ENCODE results near the gene SHD.
"Not testable (repeated sequence)": the region's sequence is repeated elsewhere in the genome, so short reads cannot be mapped to it uniquely, and the experiment has no call there.

The SHD gene

GRCh38 chr19:4272894-4273293, 6.2 kb upstream of the SHD start:
- no peak for DNase-seq (ENCODE audit: low read depth)
- TF ChIP-seq CTCF (IDR thresholded peaks at IDR 0.05; ENCODE audit: insufficient read depth, low read depth, low read length, missing control alignments), result no peak
- H3K4me3 ChIP-seq (ENCODE audit: low read length), result no peak overlapping the region

GRCh38 chr19:4274321-4274686, 4.8 kb upstream of the SHD start:
- not testable (repeated sequence) for DNase-seq (ENCODE audit: low read depth); H3K4me3 ChIP-seq (ENCODE audit: low read length)

GRCh38 chr19:4277191-4277696, 1.8 kb upstream of the SHD start:
- DNase-seq (ENCODE audit: low read depth), result no peak
- no peak for TF ChIP-seq CTCF (IDR thresholded peaks at IDR 0.05; ENCODE audit: insufficient read depth, low read depth, low read length, missing control alignments)
- no peak overlapping the region for H3K4me3 ChIP-seq (ENCODE audit: low read length)

- no peak overlapping the region for H3K4me3 ChIP-seq (ENCODE audit: low read length)
These were observed 1.1 kb upstream of the SHD start for GRCh38 chr19:4278010-4278409.

GRCh38 chr19:4279267-4279529, 132 bp downstream of the SHD start:
- H3K4me3 ChIP-seq (ENCODE audit: low read length), result no peak overlapping the region
- no peak for TF ChIP-seq CTCF (IDR thresholded peaks at IDR 0.05; ENCODE audit: insufficient read depth, low read depth, low read length, missing control alignments)
- no peak for DNase-seq (ENCODE audit: low read depth)

More at GRCh38 chr19:4278010-4278409, 1.1 kb upstream of the SHD start:
- DNase-seq (ENCODE audit: low read depth), result no peak
- no peak for TF ChIP-seq CTCF (IDR thresholded peaks at IDR 0.05; ENCODE audit: insufficient read depth, low read depth, low read length, missing control alignments)

- no peak for TF ChIP-seq CTCF (IDR thresholded peaks at IDR 0.05; ENCODE audit: insufficient read depth, low read depth, low read length, missing control alignments)
- no peak overlapping the region for H3K4me3 ChIP-seq (ENCODE audit: low read length)
- DNase-seq (ENCODE audit: low read depth), result no peak
These were observed 710 bp downstream of the SHD start for GRCh38 chr19:4279530-4280422.

- no peak overlapping the region for H3K4me3 ChIP-seq (ENCODE audit: low read length)
- peak; percentile 27 for DNase-seq (ENCODE audit: low read depth)
- TF ChIP-seq CTCF (IDR thresholded peaks at IDR 0.05; ENCODE audit: insufficient read depth, low read depth, low read length, missing control alignments), result no peak
These were observed 5.3 kb downstream of the SHD start for GRCh38 chr19:4284176-4284958.
